Measurements from ENCODE around the gene PLEK2. TPM values are rescaled to one million over a fixed set of nuclear protein-coding genes. Genes with fewer than 3 reads are reported as not detected.

Gene PLEK2
- 1 to 10 TPM in 1 of 7 donors, under 1 TPM in 3, not detected in 3; 0.76 to 2.1 (median 0.98) TPM for total RNA-seq
- under 1 TPM; 0.18 to 0.64 (median 0.20) TPM for polyA plus RNA-seq
- long read RNA-seq, donor 1, transcript PLEK2-201 (9 exons, 1,549 nt): major isoform, 5 of 5 reads
- long read RNA-seq, donor 1, partial matches to known transcripts: 0 of 5 reads
- long read RNA-seq, donor 1, other reads (novel, unspliced or antisense): 0 of 5 reads
- long read RNA-seq, donor 2, transcript PLEK2-201 (9 exons, 1,549 nt): major isoform, 6 of 6 reads
- long read RNA-seq, donor 2, partial matches to known transcripts: 0 of 6 reads
- long read RNA-seq, donor 2, other reads (novel, unspliced or antisense): 0 of 6 reads

- H3K27ac ChIP-seq: no peak within 1 kb of the TSS
- peak; percentile 74 for DNase-seq
- intact Hi-C loops (cut with DNase I; ENCODE audit: low total_unique reads): no loop called here
Measured at GRCh38 chr14:67411820-67412421, at the start of gene PLEK2. PLEK2 (minus strand) TSS chr14:67412165; CDS start chr14:67412059, 106 bp downstream.

DNA sequence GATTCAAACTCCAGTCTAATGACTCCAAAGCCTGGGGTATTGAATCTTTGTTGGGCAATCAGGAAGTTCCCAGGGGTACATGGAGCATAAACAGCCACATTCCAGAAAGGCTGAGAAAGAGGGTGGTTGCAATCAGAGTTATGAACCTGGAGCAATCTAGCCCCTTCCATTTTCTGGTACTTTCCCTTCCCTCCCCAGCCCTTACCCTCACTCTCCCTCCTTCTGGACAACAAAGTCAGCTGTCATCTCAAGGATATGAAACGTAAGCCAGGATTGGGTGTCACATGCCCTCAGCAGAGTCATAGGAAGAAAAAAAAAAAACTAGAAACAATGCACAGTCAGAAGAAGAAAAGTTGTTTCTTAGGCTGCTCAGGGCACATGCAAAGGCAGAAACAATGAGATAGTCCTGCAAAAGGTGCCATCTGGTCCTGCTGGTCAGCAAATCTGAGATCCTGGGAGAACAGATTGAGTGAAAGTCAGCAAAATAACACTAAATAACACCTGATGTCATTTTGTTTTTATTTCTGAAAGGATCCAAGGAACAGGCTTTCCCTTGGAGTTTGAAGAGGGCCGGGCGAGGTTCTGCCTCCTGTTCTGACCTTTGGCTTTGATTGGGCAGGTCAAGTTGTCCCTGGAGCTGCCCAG is 49.5 kb upstream of the PLEK2 start:
- no peak overlapping the region for H3K27ac ChIP-seq
- DNase-seq: no peak

More at GRCh38 chr14:67411820-67412421, at the start of gene PLEK2:
- peaks cover 0 to 17% (median 10%) of the 10 kb centered on the region in 6 donors for H3K4me1 ChIP-seq
- no peaks in the 10 kb centered on the region for H3K9me3 ChIP-seq
- H3K36me3 ChIP-seq: no peaks in the 10 kb centered on the region
- peak within 1 kb of the TSS; percentile 4 to 68 (median 34) for H3K4me3 ChIP-seq
- TF ChIP-seq POLR2AphosphoS5 (IDR thresholded peaks at IDR 0.05): peak in 1 of 3 donors; percentile 49
- no peak for TF ChIP-seq POLR2A (IDR thresholded peaks at IDR 0.05)
- whole genome bisulfite sequencing, 5 donors: 5 to 21% (median 7%) methylated on average over 20 to 63 of the region's 63 CpGs
- peaks cover 0 to 24% (median 13%) of the 10 kb centered on the region in 7 donors for H3K27me3 ChIP-seq (replicated peaks in 1 of 7)

DNA sequence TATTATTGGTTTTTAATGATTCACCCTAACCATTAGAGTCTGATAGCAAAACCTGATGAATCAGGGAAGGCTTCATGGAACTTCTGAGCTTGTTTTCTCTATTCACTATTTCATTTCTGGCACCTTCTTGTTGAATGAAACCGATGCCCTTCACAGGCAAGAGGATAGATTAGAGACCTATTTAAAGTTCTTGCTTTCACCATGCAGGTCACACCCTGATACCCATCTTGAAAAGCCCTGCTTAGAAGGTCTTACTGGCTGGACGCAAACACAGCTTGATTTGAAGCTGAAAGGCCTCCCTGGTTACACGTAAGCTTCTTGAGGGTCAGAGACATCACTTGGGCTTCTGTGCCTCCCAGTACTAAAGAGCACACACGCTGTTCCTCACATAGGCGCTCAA is 47.4 kb upstream of the PLEK2 start:
- H3K27me3 ChIP-seq (replicated peaks in 1 of 7): no peaks in the 10 kb centered on the region
- H3K4me3 ChIP-seq: no peak overlapping the region
- TF ChIP-seq POLR2AphosphoS5 (IDR thresholded peaks at IDR 0.05) (no peak), CTCF (IDR thresholded peaks at IDR 0.05 in 8 of 11, conservative IDR thresholded peaks at IDR 0.05 in 3 of 11) (no peak), POLR2A (IDR thresholded peaks at IDR 0.05) (no peak)
- peaks cover 0 to 4% (median 0%) of the 10 kb centered on the region in 8 donors for H3K9me3 ChIP-seq
- 85 to 93% (median 93%) methylated on average over 5 of the region's 5 CpGs for WGBS, 5 donors
- no peaks in the 10 kb centered on the region for H3K36me3 ChIP-seq
- intact Hi-C loops (cut with DNase I; ENCODE audit: low total_unique reads): no loop called here
- H3K27ac ChIP-seq: no peak overlapping the region
- no peak for DNase-seq
- H3K4me1 ChIP-seq: no peaks in the 10 kb centered on the region

More for the DNA sequence above, 49.5 kb upstream of the PLEK2 start:
- Histone ChIP-seq H3K4me1 (no peaks in the 10 kb centered on the region), H3K36me3 (no peaks in the 10 kb centered on the region), H3K27me3 (replicated peaks in 1 of 7) (no peaks in the 10 kb centered on the region), H3K4me3 (no peak overlapping the region), H3K9me3 (peaks cover 0 to 4% (median 0%) of the 10 kb centered on the region in 8 donors)
- WGBS, 5 donors: 61 to 81% (median 68%) methylated on average over 3 of the region's 3 CpGs
- intact Hi-C loops (cut with DNase I; ENCODE audit: low total_unique reads): no loop called here
- no peak for TF ChIP-seq POLR2AphosphoS5 (IDR thresholded peaks at IDR 0.05)
- TF ChIP-seq POLR2A (IDR thresholded peaks at IDR 0.05): no peak
- no peak for TF ChIP-seq CTCF (IDR thresholded peaks at IDR 0.05 in 8 of 11, conservative IDR thresholded peaks at IDR 0.05 in 3 of 11)

GRCh38 chr14:67457782-67458181 is 45.8 kb upstream of the PLEK2 start:
- Histone ChIP-seq H3K9me3 (peaks cover 0 to 4% (median 0%) of the 10 kb centered on the region in 8 donors), H3K27ac (no peak overlapping the region), H3K4me3 (no peak overlapping the region), H3K36me3 (no peaks in the 10 kb centered on the region), H3K27me3 (replicated peaks in 1 of 7) (no peaks in the 10 kb centered on the region), H3K4me1 (no peaks in the 10 kb centered on the region)
- intact Hi-C loops (cut with DNase I; ENCODE audit: low total_unique reads): no loop called here
- 54 to 81% (median 67%) methylated on average over 1 to 6 of the region's 6 CpGs for WGBS, 5 donors
- TF ChIP-seq CTCF (IDR thresholded peaks at IDR 0.05 in 8 of 11, conservative IDR thresholded peaks at IDR 0.05 in 3 of 11) (no peak), POLR2AphosphoS5 (IDR thresholded peaks at IDR 0.05) (no peak), POLR2A (IDR thresholded peaks at IDR 0.05) (no peak)
- no peak for DNase-seq

Data from spleen (tissue), 13 donors.